ENCODE results near the gene SDHAF4. TPM values are rescaled to one million over a fixed set of nuclear protein-coding genes. Genes with fewer than 3 reads are reported as not detected.

Gene SDHAF4
- polyA plus RNA-seq, 3 donors = 14.4 to 21.0 (median 19.4) TPM

Other genes with a start within 250 kb of the SDHAF4 start
- 10 to 100 TPM; 20.5 to 29.4 (median 27.5) TPM for gene FAM135A, start 153.4 kb upstream of the SDHAF4 start, polyA plus RNA-seq (ENCODE audit: insufficient read length in 3 of 3)
- gene SMAP1, start 101.0 kb downstream of the SDHAF4 start, polyA plus RNA-seq (ENCODE audit: insufficient read length in 3 of 3) = 10 to 100 TPM; 25.8 to 28.9 (median 27.2) TPM